ENCODE measurements around the gene TMEM45B.

TMEM45B gene

GRCh38 chr11:129840236-129840635 lies 24.6 kb downstream of the TMEM45B start:
- TF ChIP-seq TAF1 (IDR thresholded peaks at IDR 0.05; ENCODE audit: borderline replicate concordance, insufficient read depth, low read length) (no peak), POLR2AphosphoS5 (IDR thresholded peaks at IDR 0.05; ENCODE audit: low read depth, low read length) (no peak), FOXP2 (optimal IDR thresholded peaks at IDR 0.05; ENCODE audit: borderline replicate concordance, extremely low read depth, extremely low read length, insufficient read depth) (no peak), SIN3A (IDR thresholded peaks at IDR 0.05; ENCODE audit: borderline replicate concordance, insufficient read depth, low read length) (no peak), REST (IDR thresholded peaks at IDR 0.05; ENCODE audit: insufficient read depth in 1 of 2, low read depth in 2 of 2, low read length in 2 of 2) (no peak)

GRCh38 chr11:129842138-129842537 lies 26.5 kb downstream of the TMEM45B start:
- TF ChIP-seq SIN3A (IDR thresholded peaks at IDR 0.05; ENCODE audit: borderline replicate concordance, insufficient read depth, low read length), result no peak
- no peak for TF ChIP-seq REST (IDR thresholded peaks at IDR 0.05; ENCODE audit: insufficient read depth in 1 of 2, low read depth in 2 of 2, low read length in 2 of 2)
- no peak for TF ChIP-seq FOXP2 (optimal IDR thresholded peaks at IDR 0.05; ENCODE audit: borderline replicate concordance, extremely low read depth, extremely low read length, insufficient read depth)
- no peak for TF ChIP-seq TAF1 (IDR thresholded peaks at IDR 0.05; ENCODE audit: borderline replicate concordance, insufficient read depth, low read length)
- TF ChIP-seq POLR2AphosphoS5 (IDR thresholded peaks at IDR 0.05; ENCODE audit: low read depth, low read length), result no peak

GRCh38 chr11:129846508-129847335 lies 31.1 kb downstream of the TMEM45B start:
- TF ChIP-seq SIN3A (IDR thresholded peaks at IDR 0.05; ENCODE audit: borderline replicate concordance, insufficient read depth, low read length) (no peak), POLR2AphosphoS5 (IDR thresholded peaks at IDR 0.05; ENCODE audit: low read depth, low read length) (no peak), FOXP2 (optimal IDR thresholded peaks at IDR 0.05; ENCODE audit: borderline replicate concordance, extremely low read depth, extremely low read length, insufficient read depth) (no peak), TAF1 (IDR thresholded peaks at IDR 0.05; ENCODE audit: borderline replicate concordance, insufficient read depth, low read length) (no peak), REST (IDR thresholded peaks at IDR 0.05; ENCODE audit: insufficient read depth in 1 of 2, low read depth in 2 of 2, low read length in 2 of 2) (no peak)

GRCh38 chr11:129849447-129850130 lies 33.9 kb downstream of the TMEM45B start:
- no peak for TF ChIP-seq TAF1 (IDR thresholded peaks at IDR 0.05; ENCODE audit: borderline replicate concordance, insufficient read depth, low read length)
- no peak for TF ChIP-seq POLR2AphosphoS5 (IDR thresholded peaks at IDR 0.05; ENCODE audit: low read depth, low read length)
- TF ChIP-seq FOXP2 (optimal IDR thresholded peaks at IDR 0.05; ENCODE audit: borderline replicate concordance, extremely low read depth, extremely low read length, insufficient read depth), result no peak
- TF ChIP-seq REST (IDR thresholded peaks at IDR 0.05; ENCODE audit: insufficient read depth in 1 of 2, low read depth in 2 of 2, low read length in 2 of 2), result no peak
- no peak for TF ChIP-seq SIN3A (IDR thresholded peaks at IDR 0.05; ENCODE audit: borderline replicate concordance, insufficient read depth, low read length)
